ENCODE measurements around the gene TUBB4B. TPM values are rescaled to one million over a fixed set of nuclear protein-coding genes. Genes with fewer than 3 reads are reported as not detected.

TUBB4B gene
- total and polyA plus RNA-seq, 2 experiments from 2014 or later, result 334 to 389 TPM

DNA sequence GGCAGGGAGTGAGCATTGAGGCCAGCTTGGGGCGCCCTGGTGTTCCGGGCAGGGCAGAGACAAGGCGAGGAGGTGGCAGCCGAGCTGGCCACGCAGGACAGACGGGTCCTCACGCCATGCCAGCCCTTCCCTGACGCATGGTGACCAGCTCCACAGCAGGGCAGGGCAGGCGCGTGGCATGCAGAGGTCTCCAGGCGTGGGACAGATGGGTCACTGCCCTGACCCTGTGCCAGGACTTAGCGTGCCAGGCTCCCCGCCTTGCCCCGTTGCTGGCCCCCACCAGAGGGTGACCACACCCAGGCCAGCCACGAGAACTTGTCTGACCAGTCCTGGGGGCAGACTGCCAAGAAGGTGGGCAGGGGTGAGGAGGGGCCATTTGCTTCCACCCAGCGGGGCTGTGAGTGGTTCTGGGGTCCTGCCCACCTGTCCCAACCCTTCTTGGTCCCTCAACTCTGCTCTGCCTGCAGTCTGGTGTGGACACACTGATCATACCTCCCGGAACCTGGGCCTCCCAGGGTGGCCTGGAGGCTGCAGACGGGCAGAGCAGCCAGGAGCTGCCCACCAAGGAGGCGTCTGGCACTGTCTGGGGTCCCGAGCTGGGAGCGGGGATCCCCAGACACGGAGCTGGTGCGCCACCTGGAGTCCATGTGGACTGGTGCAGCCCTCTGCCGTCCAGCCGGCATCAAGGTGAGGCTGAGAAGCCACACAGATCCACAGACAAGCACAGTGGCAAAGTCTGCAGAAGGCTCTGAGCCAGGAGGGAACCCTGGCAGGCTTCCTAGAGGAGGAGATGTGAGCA lies 13.8 kb upstream of the TUBB4B start, which contains the start of gene RNF224:
RNF224 (plus strand) TSS at position 449 of the 799 bp plus-strand sequence. CDS start 834 bp downstream, outside the sequence.
- Mint-ChIP-seq H3K4me3 (no peak within 1 kb of the TSS), H3K4me1 (peaks cover 2% of the 10 kb centered on the region; the same call in 2 of the 3 replicates), H3K9me3 (no peaks in the 10 kb centered on the region), H3K27me3 (ENCODE audit: insufficient read depth, low read depth, poor library complexity) (peaks cover 3% of the 10 kb centered on the region), H3K36me3 (ENCODE audit: low read depth) (no peaks in the 10 kb centered on the region), H3K27ac (no peak within 1 kb of the TSS)
- Histone ChIP-seq H4K20me1 (replicated peaks; ENCODE audit: insufficient read depth) (no peaks in the 10 kb centered on the region), H3K9me2 (ENCODE audit: insufficient read depth) (no peaks in the 10 kb centered on the region), H3K4me1 (ENCODE audit: insufficient read depth) (no peaks in the 10 kb centered on the region; the same call in 1 of the 2 replicates), H3K36me3 (ENCODE audit: insufficient read depth) (no peaks in the 10 kb centered on the region), H3K79me2 (replicated peaks; ENCODE audit: insufficient read depth) (no peaks in the 10 kb centered on the region), H3K4me3 (no peak within 1 kb of the TSS), H2AFZ (no peak within 1 kb of the TSS), H3K4me2 (peak within 1 kb of the TSS; percentile 66; the same call in 1 of the 2 replicates), H3K27ac (ENCODE audit: low read depth) (no peak within 1 kb of the TSS), H3K27me3 (ENCODE audit: insufficient read depth) (peaks cover 9% of the 10 kb centered on the region; the same call in 1 of the 2 replicates), H3F3A (replicated peaks; ENCODE audit: low read depth) (0 out of 2 replicates have a peak, but pooled peaks cover 6% of the 10 kb centered on the region)
- TF ChIP-seq, protein P1, sequence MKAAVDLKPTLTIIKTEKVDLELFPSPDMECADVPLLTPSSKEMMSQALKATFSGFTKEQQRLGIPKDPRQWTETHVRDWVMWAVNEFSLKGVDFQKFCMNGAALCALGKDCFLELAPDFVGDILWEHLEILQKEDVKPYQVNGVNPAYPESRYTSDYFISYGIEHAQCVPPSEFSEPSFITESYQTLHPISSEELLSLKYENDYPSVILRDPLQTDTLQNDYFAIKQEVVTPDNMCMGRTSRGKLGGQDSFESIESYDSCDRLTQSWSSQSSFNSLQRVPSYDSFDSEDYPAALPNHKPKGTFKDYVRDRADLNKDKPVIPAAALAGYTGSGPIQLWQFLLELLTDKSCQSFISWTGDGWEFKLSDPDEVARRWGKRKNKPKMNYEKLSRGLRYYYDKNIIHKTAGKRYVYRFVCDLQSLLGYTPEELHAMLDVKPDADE (IDR thresholded peaks at IDR 0.05), result no peak
- TF ChIP-seq, protein P2, sequence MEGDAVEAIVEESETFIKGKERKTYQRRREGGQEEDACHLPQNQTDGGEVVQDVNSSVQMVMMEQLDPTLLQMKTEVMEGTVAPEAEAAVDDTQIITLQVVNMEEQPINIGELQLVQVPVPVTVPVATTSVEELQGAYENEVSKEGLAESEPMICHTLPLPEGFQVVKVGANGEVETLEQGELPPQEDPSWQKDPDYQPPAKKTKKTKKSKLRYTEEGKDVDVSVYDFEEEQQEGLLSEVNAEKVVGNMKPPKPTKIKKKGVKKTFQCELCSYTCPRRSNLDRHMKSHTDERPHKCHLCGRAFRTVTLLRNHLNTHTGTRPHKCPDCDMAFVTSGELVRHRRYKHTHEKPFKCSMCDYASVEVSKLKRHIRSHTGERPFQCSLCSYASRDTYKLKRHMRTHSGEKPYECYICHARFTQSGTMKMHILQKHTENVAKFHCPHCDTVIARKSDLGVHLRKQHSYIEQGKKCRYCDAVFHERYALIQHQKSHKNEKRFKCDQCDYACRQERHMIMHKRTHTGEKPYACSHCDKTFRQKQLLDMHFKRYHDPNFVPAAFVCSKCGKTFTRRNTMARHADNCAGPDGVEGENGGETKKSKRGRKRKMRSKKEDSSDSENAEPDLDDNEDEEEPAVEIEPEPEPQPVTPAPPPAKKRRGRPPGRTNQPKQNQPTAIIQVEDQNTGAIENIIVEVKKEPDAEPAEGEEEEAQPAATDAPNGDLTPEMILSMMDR (conservative IDR thresholded peaks at IDR 0.05; ENCODE audit: low read depth in 2 of 2), result peak; percentile 87 to 98
- ATAC-seq (peak; percentile 62), DNase-seq (ENCODE audit: low spot score) (peak; percentile 93)

DNA sequence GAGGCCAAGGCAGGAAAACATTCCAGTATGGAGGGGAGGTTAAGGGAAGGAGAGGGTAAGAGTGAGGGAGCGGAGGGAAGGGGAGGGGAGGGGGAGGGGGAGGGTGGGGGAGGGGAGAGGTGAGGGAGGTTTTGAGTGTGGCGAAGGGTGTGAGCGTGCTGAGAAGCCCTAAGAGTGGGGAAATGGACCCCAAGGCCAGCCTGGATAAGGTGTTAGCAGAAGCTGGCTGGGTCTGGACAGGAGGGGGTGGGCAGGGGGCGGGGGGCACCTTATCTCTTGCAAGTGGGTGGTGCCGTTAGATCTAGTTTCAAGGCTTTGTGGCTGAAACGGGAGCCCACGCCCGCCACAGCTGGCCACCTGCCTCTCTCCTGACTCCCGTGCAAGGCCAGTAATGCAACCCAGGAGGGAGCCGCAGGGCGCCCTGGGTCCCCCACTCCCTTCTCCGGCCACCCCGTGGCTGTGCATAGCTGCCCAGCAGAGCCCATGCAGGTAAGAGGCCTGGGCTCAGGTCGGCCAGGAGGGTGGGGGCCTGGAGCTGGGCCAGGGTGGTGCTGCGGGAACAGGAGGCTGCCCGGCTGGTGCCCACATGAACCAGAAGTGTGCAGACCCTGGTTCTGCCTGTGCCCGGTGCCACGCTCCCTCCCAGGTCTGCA lies 13.1 kb upstream of the TUBB4B start:
- Mint-ChIP-seq H3K4me3 (no peak overlapping the region), H3K9me3 (no peaks in the 10 kb centered on the region), H3K4me1 (peaks cover 2% of the 10 kb centered on the region; the same call in 2 of the 3 replicates), H3K27me3 (ENCODE audit: insufficient read depth, low read depth, poor library complexity) (peaks cover 3% of the 10 kb centered on the region), H3K36me3 (ENCODE audit: low read depth) (no peaks in the 10 kb centered on the region), H3K27ac (no peak overlapping the region)
- no peaks in the 10 kb centered on the region for H3K79me2 ChIP-seq (replicated peaks; ENCODE audit: insufficient read depth)
- H3K4me1 ChIP-seq (ENCODE audit: insufficient read depth), result no peaks in the 10 kb centered on the region; the same call in 1 of the 2 replicates
- H3F3A ChIP-seq (replicated peaks; ENCODE audit: low read depth), result 0 out of 2 replicates have a peak, but pooled peaks cover 6% of the 10 kb centered on the region
- H3K4me3 ChIP-seq, result no peak overlapping the region
- no peaks in the 10 kb centered on the region for H3K9me2 ChIP-seq (ENCODE audit: insufficient read depth)
- peak overlapping the region; percentile 66; the same call in 1 of the 2 replicates for H3K4me2 ChIP-seq
- TF ChIP-seq ZNF114 (CRISPR knock-in tag; IDR thresholded peaks at IDR 0.05) (no peak), CREB1 (CRISPR knock-in tag; IDR thresholded peaks at IDR 0.05; ENCODE audit: low read depth) (no peak), EZH2phosphoT487 (IDR thresholded peaks at IDR 0.05; ENCODE audit: unreplicated experiment) (no peak)
- H3K36me3 ChIP-seq (ENCODE audit: insufficient read depth), result no peaks in the 10 kb centered on the region
- H3K27ac ChIP-seq (ENCODE audit: low read depth), result no peak overlapping the region
- H4K20me1 ChIP-seq (replicated peaks; ENCODE audit: insufficient read depth), result no peaks in the 10 kb centered on the region
- peaks cover 1% of the 10 kb centered on the region; the same call in 1 of the 2 replicates for H3K27me3 ChIP-seq (ENCODE audit: insufficient read depth)
- DNase-seq (ENCODE audit: low spot score), result no peak
- no peak for ATAC-seq
- no peak overlapping the region for H2AFZ ChIP-seq

Data from GM23338 (cell line).